KOPT-K1 (cell line): ENCODE results near the gene OR2Z1.
"Not testable (repeated sequence)": the region's sequence is repeated elsewhere in the genome, so short reads cannot be mapped to it uniquely, and the experiment has no call there.

ENCODE experiments used
- H3K27ac ChIP-seq: fragments of 200-600 bp; sonication (generic); 2 replicates; pipeline ENCODE4 v1.5.1; 2016; ENCODE audit warnings: antibody characterized with exemption, mild to moderate bottlenecking, low read depth, low read length; ENCODE audit not compliant: poor library complexity, severe bottlenecking
- H3K36me3 ChIP-seq: fragments of 200-600 bp; sonication (generic); 2 replicates; pipeline ENCODE4 v1.5.1; 2017; ENCODE audit warnings: antibody characterized with exemption, mild to moderate bottlenecking, low read length, moderate library complexity; ENCODE audit not compliant: insufficient read depth
- H3K9me3 ChIP-seq: fragments of 200-600 bp; sonication (generic); 2 replicates; pipeline ENCODE4 v1.5.1; 2017; ENCODE audit warnings: antibody characterized with exemption, low read length, mild to moderate bottlenecking; ENCODE audit not compliant: insufficient read depth, poor library complexity, severe bottlenecking

The OR2Z1 gene

DNA sequence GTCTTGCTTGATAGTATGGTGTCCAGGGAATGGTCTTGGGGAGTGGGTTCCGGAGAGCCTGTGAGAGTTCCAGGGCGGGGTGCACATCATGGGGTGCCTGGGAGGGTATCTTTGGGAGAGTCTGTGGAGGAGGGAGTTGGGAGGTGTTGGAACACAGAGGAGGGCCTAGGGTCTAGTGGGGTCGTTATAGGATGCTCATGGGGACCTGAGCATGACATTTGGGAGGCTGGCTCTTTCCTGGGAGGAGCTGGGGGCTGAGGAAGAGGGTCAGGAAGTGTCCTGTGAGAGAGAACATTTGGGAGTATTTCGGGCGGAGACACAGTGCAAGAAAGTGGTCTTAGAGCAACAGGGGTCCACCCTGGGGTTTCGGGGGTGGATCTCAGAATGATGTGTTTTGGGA is 25.5 kb upstream of the OR2Z1 start:
- Histone ChIP-seq H3K27ac (no peak overlapping the region), H3K36me3 (no peaks in the 10 kb centered on the region), H3K9me3 (no peaks in the 10 kb centered on the region)

DNA sequence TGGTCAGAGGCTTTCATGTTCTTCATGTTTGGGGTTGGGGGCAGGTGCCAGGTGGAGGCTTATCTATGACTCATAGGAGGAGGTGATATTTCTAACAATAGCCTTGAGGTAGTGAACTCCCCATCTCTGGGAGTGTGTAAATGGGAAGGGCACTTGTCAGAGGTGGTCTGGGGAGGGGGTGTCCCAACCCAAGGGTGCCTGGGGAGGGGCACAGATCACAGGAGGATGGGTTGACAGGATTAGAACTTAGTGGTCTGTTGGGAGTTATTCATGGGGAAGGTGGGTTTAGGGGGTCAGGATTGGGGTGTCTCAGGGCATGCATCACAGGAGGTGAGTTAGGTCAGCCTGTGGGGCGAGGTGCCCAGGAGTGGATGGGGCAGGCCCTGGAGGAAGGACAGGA is 24.4 kb upstream of the OR2Z1 start:
- Histone ChIP-seq H3K9me3 (no peaks in the 10 kb centered on the region), H3K27ac (no peak overlapping the region), H3K36me3 (no peaks in the 10 kb centered on the region)

DNA sequence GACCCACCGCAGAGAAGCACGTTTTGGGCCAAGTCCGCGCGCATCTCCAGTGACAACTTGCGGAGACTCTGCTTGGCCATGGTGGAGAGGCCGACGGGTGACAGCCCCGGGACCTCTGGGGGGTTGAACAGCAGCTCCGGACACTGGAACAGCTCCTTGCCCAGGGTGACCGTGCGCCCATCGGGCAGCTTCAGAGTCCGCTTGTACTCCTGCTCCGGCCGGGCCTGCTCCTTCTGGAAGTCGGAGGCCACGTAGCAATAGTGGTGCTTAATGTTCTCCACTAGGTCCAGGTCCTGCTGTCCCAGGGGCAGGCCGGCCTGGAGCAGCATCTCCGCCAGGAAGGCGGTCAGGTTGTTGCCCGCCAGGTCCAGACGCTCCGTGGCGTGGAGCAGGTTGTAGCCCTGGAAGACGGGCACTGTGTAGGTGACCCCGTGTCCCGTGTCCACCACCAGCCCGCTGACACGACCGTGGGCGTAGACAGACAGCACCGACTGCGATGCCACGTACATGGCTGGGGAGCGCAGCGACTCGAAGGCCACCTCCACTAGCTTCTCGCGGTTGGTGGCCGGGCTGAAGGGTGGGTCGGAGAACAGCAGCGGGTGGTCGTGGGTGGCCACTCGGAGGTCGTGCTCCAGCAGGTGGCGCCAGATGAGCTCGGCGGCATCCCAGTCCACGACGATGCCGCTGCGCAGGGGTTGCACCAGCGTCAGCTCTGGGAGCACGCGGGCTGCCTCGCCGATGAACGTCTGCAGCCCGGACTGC is 23.6 kb upstream of the OR2Z1 start:
- Histone ChIP-seq H3K9me3 (no peaks in the 10 kb centered on the region), H3K27ac (no peak overlapping the region), H3K36me3 (no peaks in the 10 kb centered on the region)

DNA sequence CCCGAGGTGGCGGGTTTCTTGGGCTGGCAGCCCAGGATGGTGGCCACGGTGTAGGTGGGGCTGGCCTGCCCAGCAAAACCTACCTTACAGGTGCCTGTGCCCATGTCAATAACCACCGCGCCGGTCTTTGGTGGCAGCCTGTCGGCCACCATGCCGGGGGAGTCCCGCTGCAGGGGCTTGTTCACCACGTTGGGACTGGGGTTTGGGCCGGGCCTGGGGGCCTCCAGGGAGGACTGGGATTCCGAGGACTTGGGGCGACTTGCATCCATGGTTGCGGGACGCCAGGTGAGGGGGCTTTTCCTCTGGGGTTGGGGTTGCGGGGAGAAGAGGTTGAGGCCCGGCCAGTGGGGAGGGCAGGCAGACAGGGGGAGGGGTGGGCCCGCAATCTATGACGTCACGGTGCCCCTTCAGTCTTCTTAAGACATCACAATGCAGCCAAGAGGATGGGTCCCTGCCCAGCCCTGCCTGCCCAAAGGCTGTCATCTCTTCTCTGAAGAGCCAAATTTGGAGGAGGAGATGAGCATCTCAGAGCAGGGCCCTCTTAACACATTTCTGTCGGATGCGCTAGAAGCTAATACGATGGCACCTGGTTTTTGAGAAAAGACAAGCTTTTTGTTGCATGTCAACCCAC is 22.9 kb upstream of the OR2Z1 start, which contains the start of gene ACTL9:
Gene ACTL9, minus strand, starts transcription at position 363 of the 631 bp plus-strand sequence. Its CDS starts 94 bp downstream, at position 269.
- no peaks in the 10 kb centered on the region for H3K36me3 ChIP-seq
- no peak within 1 kb of the TSS for H3K27ac ChIP-seq
- no peaks in the 10 kb centered on the region for H3K9me3 ChIP-seq

DNA sequence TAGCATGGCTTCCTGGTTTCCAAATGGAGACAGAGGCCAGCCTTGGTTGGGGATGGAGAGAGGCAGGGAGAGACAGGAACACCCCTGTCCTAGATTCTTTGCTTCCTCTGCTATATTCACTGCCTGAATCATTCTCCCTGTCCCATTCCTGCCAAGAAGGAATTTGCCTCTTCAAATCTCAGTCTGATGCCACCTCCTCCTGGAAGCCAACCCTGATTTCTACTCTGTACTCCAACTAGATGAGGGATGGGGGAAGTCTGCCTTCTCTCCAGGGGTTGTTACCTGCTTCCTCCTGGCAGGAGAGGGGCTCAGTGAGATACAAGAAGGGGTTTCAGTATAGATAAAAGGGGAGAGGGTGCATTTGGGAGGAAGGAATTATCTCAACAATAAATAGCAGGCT is 21.5 kb upstream of the OR2Z1 start:
- H3K9me3 ChIP-seq: no peaks in the 10 kb centered on the region
- H3K36me3 ChIP-seq: no peaks in the 10 kb centered on the region
- H3K27ac ChIP-seq: peak overlapping the region; percentile 11

DNA sequence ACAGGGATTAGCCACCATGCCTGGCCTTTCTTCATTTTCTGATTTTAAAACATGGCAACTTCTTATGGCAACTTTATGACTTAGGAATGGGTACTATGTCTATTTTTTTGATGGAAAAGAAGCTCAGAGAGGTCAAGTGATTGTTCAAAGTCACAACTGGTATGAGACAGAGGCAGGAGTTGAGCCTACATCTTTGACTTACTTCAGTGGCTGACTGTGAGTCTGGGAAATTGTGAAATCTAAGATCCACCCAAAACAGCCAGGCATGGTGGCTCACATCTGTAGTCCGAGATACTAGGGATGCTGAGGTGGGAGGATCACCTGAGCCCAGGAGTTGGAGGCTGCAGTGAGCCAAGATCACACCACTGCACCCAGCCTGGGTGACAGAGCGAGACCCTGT is 20.5 kb upstream of the OR2Z1 start:
- Histone ChIP-seq H3K36me3 (no peaks in the 10 kb centered on the region), H3K9me3 (no peaks in the 10 kb centered on the region), H3K27ac (peak overlapping the region; percentile 86)

DNA sequence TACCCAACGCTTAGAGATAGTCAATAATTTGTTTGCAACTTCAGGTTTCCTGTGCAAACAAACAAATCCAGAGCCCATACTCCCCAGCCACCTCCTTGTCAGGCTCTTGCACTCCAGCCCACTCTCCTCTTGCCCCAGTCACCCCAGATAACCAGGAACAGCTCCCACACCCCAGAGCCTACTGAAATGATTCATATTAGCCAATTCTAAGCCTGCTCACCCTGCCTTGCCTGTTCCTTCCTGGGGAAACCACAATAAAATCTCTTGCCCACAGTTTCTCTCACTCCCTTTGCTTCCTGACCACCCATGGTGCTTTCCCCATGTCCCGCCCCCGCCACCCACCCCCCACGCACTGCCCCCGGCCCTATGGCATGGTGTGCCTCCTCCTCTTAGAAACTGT is 19.1 kb upstream of the OR2Z1 start:
- peak overlapping the region; percentile 86 for H3K27ac ChIP-seq
- H3K9me3 ChIP-seq: no peaks in the 10 kb centered on the region
- H3K36me3 ChIP-seq: no peaks in the 10 kb centered on the region

DNA sequence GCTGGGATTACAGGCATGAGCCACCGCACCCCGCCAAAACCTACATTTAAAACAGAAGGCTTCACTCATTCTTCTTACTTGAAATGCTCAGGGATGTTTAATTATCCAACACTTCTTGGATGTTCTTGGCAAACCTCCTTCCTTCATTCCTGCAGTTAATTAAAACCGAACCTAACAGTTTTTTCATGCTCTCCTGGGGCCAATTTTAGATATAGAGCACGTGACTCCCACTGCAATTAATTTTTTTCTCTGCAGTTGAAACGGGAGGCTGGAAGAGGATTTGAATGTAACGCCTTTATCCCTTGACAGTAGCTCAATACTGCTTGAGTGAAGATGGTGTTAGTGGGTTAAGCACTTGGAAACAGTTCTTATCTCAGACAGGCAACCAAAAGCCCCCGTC is 18.2 kb upstream of the OR2Z1 start:
- no peaks in the 10 kb centered on the region for H3K36me3 ChIP-seq
- peak overlapping the region; percentile 86 for H3K27ac ChIP-seq
- H3K9me3 ChIP-seq: no peaks in the 10 kb centered on the region

DNA sequence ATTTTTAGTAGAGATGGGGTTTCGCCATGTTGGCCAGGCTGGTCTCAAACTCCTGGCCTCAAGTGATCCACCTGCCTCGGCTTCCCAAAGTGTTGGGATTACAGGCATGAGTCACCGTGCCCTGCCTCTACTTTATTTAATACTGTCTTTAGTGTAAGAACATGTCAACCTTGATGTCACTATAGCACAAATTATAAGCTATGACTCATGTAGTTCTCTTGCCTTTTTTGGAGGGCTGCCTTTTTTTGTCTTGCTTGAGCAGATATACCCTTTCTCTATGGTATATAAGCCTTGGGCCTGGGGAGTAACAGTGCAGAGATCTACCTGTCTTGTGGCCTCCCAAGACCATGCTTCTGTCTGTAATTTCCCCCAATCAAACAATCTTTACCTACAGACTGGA is 16.1 kb upstream of the OR2Z1 start:
- peak overlapping the region; percentile 86 for H3K27ac ChIP-seq
- not testable (repeated sequence) for H3K36me3 ChIP-seq, H3K9me3 ChIP-seq

DNA sequence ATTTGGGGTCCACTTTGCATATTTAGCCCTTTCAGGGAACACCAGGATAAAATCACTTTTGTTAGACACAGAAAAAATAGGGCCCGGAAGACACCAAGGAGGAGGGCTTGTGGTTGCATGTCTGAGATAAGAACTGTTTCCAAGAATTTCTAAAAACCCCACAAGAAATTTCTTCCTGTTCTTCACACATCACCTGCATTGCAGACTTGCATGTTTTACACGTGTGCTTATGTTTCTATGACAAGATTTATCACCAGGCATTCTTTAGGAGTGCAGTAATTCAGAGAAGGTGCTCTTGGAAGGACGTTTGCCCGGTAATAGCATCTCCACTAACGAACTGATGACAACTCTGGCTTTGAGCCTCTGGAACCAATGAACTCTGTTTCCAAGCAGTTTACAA is 15.7 kb upstream of the OR2Z1 start:
- Histone ChIP-seq H3K9me3 (no peaks in the 10 kb centered on the region), H3K36me3 (no peaks in the 10 kb centered on the region), H3K27ac (peak overlapping the region; percentile 86)

DNA sequence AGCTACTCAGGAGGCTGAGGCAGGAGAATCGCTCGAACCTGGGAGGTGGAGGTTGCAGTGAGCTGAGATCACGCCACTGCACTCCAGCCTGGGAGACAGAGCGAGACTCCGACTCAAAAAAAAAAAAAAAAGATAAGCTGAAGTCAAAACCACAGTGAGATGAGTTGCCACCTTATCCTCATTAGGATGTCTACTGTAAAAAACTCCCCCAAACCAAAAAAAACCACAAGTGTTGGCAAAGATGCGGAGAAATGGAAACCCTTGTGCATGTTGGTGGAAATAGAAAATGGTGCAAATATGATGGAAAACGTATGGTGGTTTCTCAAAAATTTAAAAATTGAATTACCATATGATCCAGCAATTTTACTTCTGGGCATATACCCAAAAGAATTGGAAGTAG is 11.1 kb upstream of the OR2Z1 start:
- H3K27ac ChIP-seq, H3K36me3 ChIP-seq: not testable (repeated sequence)
- H3K9me3 ChIP-seq: peaks cover 18% of the 10 kb centered on the region

DNA sequence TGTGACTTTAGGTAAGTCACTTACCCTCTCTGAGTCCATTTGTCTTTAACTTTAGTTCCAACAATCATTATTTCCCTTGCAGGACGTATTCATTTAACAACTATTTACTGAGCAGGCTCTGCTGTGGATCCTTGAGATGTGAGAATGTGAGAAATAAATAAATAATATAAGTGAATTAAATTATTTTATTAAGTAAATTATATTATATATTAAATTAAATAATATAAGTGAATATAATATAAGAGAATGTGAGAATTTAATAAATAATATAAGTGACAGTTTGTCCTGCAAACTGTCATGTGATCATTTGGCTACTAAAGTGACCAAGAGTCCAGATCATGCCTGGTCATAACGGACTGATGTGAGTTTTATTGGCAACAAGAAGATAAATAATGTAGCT is 598 bp downstream of the OR2Z1 start:
- Histone ChIP-seq H3K9me3 (no peaks in the 10 kb centered on the region), H3K36me3 (no peaks in the 10 kb centered on the region), H3K27ac (no peak overlapping the region)

DNA sequence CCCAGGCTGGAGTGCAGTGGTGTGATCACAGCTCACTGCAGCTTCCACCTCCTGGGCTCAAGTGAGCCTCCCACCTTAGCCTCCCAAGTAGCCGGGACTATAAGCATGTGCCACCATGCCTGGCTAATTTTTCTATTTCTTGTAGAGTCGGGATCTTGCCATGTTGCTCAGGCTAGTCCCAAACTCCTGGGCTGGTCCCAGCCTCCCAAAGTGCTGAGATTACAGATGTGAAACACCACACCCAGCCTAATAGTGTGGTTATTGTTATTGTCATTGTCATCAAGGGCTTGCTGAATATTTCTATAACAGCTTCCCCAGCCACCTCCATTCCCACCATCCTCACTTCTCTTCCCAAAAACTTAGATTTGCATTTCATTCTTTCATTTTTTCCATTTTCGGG is 2.8 kb downstream of the OR2Z1 start:
- Histone ChIP-seq H3K36me3 (no peaks in the 10 kb centered on the region), H3K27ac (no peak overlapping the region), H3K9me3 (no peaks in the 10 kb centered on the region)

DNA sequence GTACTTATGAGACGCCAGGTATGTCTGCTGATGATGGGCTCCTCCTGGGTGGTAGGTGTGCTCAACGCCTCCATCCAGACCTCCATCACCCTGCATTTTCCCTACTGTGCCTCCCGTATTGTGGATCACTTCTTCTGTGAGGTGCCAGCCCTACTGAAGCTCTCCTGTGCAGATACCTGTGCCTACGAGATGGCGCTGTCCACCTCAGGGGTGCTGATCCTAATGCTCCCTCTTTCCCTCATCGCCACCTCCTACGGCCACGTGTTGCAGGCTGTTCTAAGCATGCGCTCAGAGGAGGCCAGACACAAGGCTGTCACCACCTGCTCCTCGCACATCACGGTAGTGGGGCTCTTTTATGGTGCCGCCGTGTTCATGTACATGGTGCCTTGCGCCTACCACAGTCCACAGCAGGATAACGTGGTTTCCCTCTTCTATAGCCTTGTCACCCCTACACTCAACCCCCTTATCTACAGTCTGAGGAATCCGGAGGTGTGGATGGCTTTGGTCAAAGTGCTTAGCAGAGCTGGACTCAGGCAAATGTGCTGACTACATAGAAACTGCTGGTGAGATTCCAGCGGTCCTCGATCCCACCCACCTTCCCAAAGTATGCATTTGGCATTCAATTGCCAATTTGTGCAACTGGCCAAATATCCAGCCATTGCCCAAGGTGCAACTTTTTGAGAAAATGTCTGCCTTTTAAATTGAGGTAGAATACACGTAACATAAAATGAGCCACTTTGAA is 10.2 kb downstream of the OR2Z1 start:
- H3K36me3 ChIP-seq: no peaks in the 10 kb centered on the region
- no peak overlapping the region for H3K27ac ChIP-seq
- no peaks in the 10 kb centered on the region for H3K9me3 ChIP-seq

DNA sequence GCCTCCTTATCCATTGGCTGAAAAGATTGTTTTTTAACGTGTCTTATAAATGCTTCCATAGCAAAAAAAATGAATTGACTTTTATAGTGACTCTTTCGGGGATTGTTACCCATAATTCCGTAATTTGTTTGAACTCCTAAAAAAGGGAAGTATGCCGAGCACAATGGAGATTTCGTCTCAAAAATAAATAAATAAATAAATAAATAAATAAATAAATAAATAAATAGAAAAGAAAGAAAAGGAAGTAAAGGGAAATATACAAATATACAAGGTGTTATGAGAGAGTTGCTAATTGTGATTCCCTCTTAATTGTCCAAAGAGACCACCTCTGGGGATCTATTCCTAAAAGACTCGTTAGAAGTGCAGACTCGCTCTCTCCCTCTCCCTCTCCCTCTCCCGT is 16.9 kb downstream of the OR2Z1 start:
- Histone ChIP-seq H3K36me3 (no peaks in the 10 kb centered on the region), H3K27ac (no peak overlapping the region), H3K9me3 (no peaks in the 10 kb centered on the region)
